Bladder microvascular endothelial cell (primary cell): ENCODE measurements around the gene PSMA5. TPM values are rescaled to one million over a fixed set of nuclear protein-coding genes. Genes with fewer than 3 reads are reported as not detected.

Source experiments
- total RNA-seq: library from RNA; depleted of rRNA; stranded (reverse); fragments of >200 nt; gene quantifications from 2 replicates; pipeline ENCODE4 v1.2.3, GENCODE V29; 2014

PSMA5 gene
- total RNA-seq = 36.8 and 48.5 TPM in 2 replicates

DNA sequence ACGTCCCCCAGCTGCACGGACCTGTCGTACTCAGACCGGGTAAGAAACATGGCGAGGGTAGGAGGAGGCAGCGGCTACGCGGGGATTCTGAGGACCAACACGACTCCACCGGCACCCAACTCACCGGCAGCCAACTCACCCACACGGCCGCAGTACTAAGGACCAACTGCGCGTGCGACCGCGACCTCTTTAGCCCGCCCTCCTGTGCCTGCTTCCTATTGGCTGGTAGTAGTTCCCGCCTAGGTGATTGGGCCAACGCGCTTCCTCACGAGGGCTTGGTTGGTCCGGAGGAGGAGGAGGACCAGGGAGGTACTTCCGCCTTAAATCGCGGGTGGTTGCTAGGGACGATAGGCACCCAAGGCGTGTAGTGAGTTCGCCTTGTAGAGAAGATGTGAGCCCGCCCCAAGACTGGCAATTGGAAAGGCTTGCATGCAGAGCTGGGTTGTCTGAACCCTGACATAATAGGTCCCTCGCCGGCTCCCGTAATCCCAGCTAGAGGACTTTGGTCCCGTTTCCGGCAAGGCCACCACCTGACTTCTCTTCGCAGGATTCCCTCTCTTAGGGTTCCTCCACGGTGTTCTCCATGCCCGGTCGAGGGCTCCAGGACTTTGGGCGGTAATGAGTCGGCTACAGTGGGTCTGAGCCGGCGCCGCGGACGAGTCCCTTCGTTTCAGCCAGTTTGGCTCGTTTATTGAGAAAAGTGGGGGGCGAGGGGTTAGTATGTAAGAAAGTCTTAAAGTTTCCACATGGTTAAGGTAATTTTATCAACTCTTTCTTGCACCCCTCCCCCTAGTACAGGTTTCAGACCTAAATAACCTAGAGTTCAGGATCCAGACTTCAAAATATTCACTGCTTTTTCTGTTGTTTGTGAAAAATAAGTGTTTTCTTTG, at the start of gene PSMA5:
PSMA5 (minus strand) TSS at position 168 of the 890 bp plus-strand sequence; CDS start at position 50, 118 bp downstream.

GRCh38 chr1:109466452-109467300, 40.4 kb upstream of the PSMA5 start, which contains the start of gene SYPL2:
Gene SYPL2 (plus strand): TSS chr1:109466546. CDS start chr1:109466844, 298 bp downstream.

GRCh38 chr1:109397581-109398342, 28.5 kb downstream of the PSMA5 start, which contains the start of gene SORT1:
Gene SORT1 (minus strand): TSS chr1:109397918. CDS start chr1:109397892, 26 bp downstream.

Other genes starting within 250 kb of the PSMA5 start
- 146 and 180 TPM in 2 replicates for gene SARS1, start 212.5 kb downstream of the PSMA5 start, total RNA-seq
- gene CELSR2, start 176.9 kb downstream of the PSMA5 start, total RNA-seq = 0.16 and 3.5 TPM in 2 replicates
- 3.1 and 8.3 TPM in 2 replicates for gene PSRC1, start 143.3 kb downstream of the PSMA5 start, total RNA-seq
- not detected in 2 replicates for gene MYBPHL, start 119.4 kb downstream of the PSMA5 start, total RNA-seq
- gene SORT1, start 28.5 kb downstream of the PSMA5 start, total RNA-seq = 14.9 and 32.0 TPM in 2 replicates
- 0.13 TPM in 1 of 2 replicates, not detected in the other for gene SYPL2, start 40.1 kb upstream of the PSMA5 start, total RNA-seq
- gene ATXN7L2, start 57.5 kb upstream of the PSMA5 start, total RNA-seq = 0.49 and 1.2 TPM in 2 replicates
- 2.8 and 7.0 TPM in 2 replicates for gene CYB561D1, start 67.6 kb upstream of the PSMA5 start, total RNA-seq
- gene AMIGO1, start 83.3 kb upstream of the PSMA5 start, total RNA-seq = 0.16 and 3.0 TPM in 2 replicates
- gene GPR61, start 113.4 kb upstream of the PSMA5 start, total RNA-seq = under 0.01 TPM in 1 of 2 replicates, not detected in the other
- 11.5 and 18.3 TPM in 2 replicates for gene GNAI3, start 122.2 kb upstream of the PSMA5 start, total RNA-seq
- 0.31 and 0.49 TPM in 2 replicates for gene GNAT2, start 193.2 kb upstream of the PSMA5 start, total RNA-seq
- gene AMPD2, start 193.4 kb upstream of the PSMA5 start, total RNA-seq = 28.2 and 46.6 TPM in 2 replicates
- 1.3 and 3.8 TPM in 2 replicates for gene GSTM4, start 229.7 kb upstream of the PSMA5 start, total RNA-seq
- gene GSTM2, start 241.6 kb upstream of the PSMA5 start, total RNA-seq = 0.97 and 3.7 TPM in 2 replicates